Tibial artery (tissue), 4 donors: Measurements from ENCODE around the gene CEP63.

Experiments
- DNase-seq, 2 donors: peaks; one replicate each; pipeline ENCODE4 v3.0.0-alpha.2; 2019
- H3K27ac ChIP-seq, 2 donors: fragments of 200-600 bp; sonication (generic) in 1 of 2; 1 replicate in 1 of 2; 2 replicates in 1 of 2; pipeline ENCODE4 v1.5.1; 2018 to 2019; ENCODE audit warnings: mild to moderate bottlenecking in 1 of 2
- H3K27me3 ChIP-seq, 2 donors: fragments of 200-600 bp; sonication (generic) in 1 of 2; one replicate each; pipeline versions ENCODE4 v1.5.1 to v1.6.0; 2016 to 2019
- H3K36me3 ChIP-seq, 3 donors: fragments of 200-600 bp; sonication (generic) in 2 of 3; one replicate each; pipeline ENCODE4 v1.5.1; 2016 to 2019; ENCODE audit warnings: mild to moderate bottlenecking in 2 of 3
- H3K4me1 ChIP-seq, 4 donors: fragments of 200-600 bp; sonication (generic) in 2 of 4; 1 replicate in 3 of 4; 2 replicates in 1 of 4; pipeline ENCODE4 v1.5.1; 2016 to 2019
- H3K4me3 ChIP-seq, 2 donors: fragments of 200-600 bp; sonication (generic) in 1 of 2; 1 replicate in 1 of 2; 2 replicates in 1 of 2; pipeline ENCODE4 v1.5.1; 2018 to 2019; ENCODE audit warnings: mild to moderate bottlenecking in 2 of 2
- H3K9me3 ChIP-seq, 3 donors: fragments of 200-600 bp; sonication (generic) in 1 of 3; one replicate each; pipeline ENCODE4 v1.5.1; 2016 to 2019
- intact Hi-C: fragments of 100-400 bp; cut with DNase I; formaldehyde crosslinking; loops from one replicate; pipeline ENCODE4 v1.15.0; 2023; ENCODE audit warnings: low total_unique reads
- TF ChIP-seq, protein P1 (sequence below), 2 experiments: fragments of 200-600 bp in 1 of 2; fragments of 450-650 bp in 1 of 2; IDR thresholded peaks; one replicate each; pipeline ENCODE4 v1.5.1; 2017 to 2019; ENCODE audit warnings: antibody characterized with exemption in 2 of 2, mild to moderate bottlenecking in 1 of 2, moderate library complexity in 1 of 2

Gene CEP63

DNA sequence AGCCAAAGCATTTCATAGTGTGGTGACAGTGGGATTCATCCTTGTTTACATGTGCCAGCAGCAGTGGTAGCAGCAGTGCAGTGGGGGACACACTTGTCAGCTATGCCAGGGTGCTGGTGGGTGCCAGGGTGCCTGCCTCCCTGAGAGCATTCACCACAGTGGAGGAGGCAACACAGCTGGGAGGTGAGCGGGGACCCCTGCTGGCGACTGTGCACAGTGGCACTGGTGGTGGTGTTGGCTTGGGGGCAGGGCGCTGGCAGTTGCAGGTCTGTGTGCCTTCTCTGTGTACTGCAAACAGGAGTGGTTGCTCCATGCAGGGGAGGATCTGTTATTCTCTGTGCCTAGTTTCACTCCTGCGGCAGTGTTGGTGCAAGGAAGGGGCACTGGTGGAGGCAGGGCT is 41.2 kb downstream of the CEP63 start:
- Histone ChIP-seq H3K9me3 (peaks cover 0 to 31% (median 15%) of the 10 kb centered on the region in 3 donors), H3K36me3 (peaks cover 0 to 8% (median 4%) of the 10 kb centered on the region in 3 donors), H3K27ac (no peak overlapping the region), H3K27me3 (no peaks in the 10 kb centered on the region), H3K4me1 (no peaks in the 10 kb centered on the region), H3K4me3 (no peak overlapping the region)
- TF ChIP-seq, protein P1, sequence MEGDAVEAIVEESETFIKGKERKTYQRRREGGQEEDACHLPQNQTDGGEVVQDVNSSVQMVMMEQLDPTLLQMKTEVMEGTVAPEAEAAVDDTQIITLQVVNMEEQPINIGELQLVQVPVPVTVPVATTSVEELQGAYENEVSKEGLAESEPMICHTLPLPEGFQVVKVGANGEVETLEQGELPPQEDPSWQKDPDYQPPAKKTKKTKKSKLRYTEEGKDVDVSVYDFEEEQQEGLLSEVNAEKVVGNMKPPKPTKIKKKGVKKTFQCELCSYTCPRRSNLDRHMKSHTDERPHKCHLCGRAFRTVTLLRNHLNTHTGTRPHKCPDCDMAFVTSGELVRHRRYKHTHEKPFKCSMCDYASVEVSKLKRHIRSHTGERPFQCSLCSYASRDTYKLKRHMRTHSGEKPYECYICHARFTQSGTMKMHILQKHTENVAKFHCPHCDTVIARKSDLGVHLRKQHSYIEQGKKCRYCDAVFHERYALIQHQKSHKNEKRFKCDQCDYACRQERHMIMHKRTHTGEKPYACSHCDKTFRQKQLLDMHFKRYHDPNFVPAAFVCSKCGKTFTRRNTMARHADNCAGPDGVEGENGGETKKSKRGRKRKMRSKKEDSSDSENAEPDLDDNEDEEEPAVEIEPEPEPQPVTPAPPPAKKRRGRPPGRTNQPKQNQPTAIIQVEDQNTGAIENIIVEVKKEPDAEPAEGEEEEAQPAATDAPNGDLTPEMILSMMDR (IDR thresholded peaks at IDR 0.05): no peak
- intact Hi-C loops: no loop called here
- no peak for DNase-seq

DNA sequence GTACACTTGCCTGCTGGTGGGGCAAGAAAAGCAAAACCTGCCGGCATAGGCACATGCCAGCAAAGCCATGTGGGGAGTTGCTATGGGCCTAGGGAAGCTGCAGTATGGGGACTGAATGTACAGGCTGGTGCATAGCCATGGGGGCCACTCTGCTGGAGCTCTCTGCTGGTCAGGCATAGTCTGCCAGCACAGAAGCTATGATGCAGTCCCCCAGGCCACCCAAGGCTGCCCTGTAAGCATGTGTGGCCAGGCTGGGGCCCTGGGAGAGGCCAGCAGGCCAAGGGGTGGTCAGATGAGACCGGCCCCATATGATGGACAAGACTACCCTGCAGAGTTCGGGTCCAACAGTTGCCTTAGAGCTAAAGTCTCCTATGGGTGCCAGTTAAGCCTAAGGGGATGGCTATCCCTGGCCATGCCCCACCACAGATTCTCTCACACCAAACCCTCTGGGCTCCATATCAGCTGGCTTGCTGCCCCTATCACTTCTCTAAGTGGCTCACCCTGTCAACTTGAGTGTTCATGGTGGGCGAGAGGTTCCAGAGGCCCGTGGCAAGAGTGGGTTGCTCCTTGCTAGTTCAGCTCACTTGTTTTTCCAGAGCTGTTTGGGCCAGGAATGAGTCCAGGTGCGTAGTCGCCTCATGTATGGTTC is 41.8 kb downstream of the CEP63 start:
- no peak for DNase-seq
- H3K27ac ChIP-seq: no peak overlapping the region
- TF ChIP-seq, protein P1 (IDR thresholded peaks at IDR 0.05): no peak
- H3K27me3 ChIP-seq: no peaks in the 10 kb centered on the region
- no peak overlapping the region for H3K4me3 ChIP-seq
- intact Hi-C loops: no loop called here
- H3K9me3 ChIP-seq: peaks cover 0 to 28% (median 15%) of the 10 kb centered on the region in 3 donors
- H3K36me3 ChIP-seq: peaks cover 1 to 8% (median 4%) of the 10 kb centered on the region in 3 donors
- no peaks in the 10 kb centered on the region for H3K4me1 ChIP-seq

DNA sequence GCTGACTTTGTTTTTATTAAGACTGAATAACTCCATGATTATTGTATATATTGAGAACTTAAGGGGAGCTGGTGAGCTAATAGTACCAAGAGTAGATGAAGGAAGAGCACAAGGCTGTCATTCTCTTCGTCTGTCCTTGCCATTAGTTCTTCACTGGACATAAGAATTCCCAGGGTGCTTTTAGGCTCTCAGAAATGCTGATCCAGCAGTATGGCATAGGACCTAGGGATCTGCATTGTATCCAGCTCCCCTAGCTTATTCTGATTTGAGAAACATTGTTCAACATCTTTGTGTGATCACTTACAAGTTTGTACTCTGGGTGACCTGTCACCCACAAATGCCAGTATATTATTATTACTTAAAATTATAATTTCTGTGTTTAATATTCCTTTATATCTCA is 47.6 kb downstream of the CEP63 start:
- Histone ChIP-seq H3K27me3 (no peaks in the 10 kb centered on the region), H3K4me3 (no peak overlapping the region), H3K27ac (no peak overlapping the region), H3K4me1 (no peaks in the 10 kb centered on the region), H3K36me3 (peaks cover 20 to 56% (median 29%) of the 10 kb centered on the region in 3 donors), H3K9me3 (no peaks in the 10 kb centered on the region)
- TF ChIP-seq, protein P1 (IDR thresholded peaks at IDR 0.05): no peak
- intact Hi-C loops: no loop called here
- DNase-seq: no peak

DNA sequence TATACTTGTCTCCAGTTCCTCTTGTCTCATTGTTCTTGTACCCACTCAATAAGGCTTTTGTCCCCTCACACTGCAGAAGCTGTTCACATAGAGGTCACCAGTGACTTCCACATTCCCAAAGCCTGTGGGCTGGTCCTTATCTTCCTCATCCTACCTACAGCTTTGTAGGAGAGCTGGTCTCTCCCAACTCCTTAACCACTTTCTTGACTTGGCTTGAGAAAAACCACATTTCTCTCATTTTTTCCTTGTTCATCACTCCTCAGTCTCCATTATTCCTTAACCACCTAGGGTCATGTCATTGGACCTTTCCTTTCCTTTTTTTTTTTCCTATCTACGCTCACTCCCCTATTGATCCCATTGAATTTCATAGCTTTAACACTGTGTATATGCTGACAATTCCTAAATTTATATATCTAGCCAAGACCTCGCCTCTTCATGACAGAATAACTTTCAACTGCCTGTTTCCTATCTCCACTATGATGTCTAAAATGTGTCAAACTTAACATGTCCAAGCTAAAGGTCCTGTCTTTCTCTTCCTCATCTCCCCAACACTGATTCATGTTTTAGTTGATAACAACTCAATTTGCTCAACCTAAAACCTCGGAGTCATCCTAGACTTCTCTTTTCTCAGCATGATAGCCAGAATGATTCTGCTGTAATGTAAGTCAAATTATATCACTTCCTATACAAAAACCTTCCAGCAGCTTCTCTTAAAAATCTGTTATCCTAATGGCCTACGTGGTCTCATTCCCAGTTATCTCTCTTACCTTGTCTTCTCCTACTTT is 49.5 kb downstream of the CEP63 start:
- peaks cover 24 to 74% (median 37%) of the 10 kb centered on the region in 3 donors for H3K36me3 ChIP-seq
- no peaks in the 10 kb centered on the region for H3K9me3 ChIP-seq
- intact Hi-C loops: no loop called here
- no peak overlapping the region for H3K4me3 ChIP-seq
- H3K27me3 ChIP-seq: no peaks in the 10 kb centered on the region
- TF ChIP-seq, protein P1 (IDR thresholded peaks at IDR 0.05): no peak
- H3K27ac ChIP-seq: no peak overlapping the region
- H3K4me1 ChIP-seq: no peaks in the 10 kb centered on the region
- no peak for DNase-seq

DNA sequence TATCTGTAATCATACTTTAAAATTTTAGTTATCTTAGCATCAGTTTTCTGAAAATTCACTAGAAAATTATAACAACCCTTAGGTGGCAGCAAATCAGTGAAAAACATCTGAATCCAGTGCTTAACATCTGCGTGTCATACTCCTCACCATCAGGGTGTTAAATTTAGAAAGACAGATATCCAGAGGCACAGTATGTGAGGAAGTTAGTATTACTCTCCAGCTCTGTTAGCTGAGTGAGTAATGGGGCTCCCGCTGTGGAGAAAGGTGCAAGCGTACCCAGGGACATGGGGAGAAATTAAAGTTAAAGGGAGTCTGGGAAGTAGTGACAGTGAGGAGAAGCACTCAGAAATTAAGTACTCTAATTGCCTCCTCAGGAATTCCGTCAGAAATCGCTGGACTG is 50.9 kb downstream of the CEP63 start:
- H3K9me3 ChIP-seq: no peaks in the 10 kb centered on the region
- no peaks in the 10 kb centered on the region for H3K4me1 ChIP-seq
- H3K27me3 ChIP-seq: no peaks in the 10 kb centered on the region
- TF ChIP-seq, protein P1 (IDR thresholded peaks at IDR 0.05): no peak
- H3K27ac ChIP-seq: no peak overlapping the region
- DNase-seq: no peak
- peaks cover 24 to 80% (median 37%) of the 10 kb centered on the region in 3 donors for H3K36me3 ChIP-seq
- no peak overlapping the region for H3K4me3 ChIP-seq
- intact Hi-C loops: no loop called here
